GM21367 (cell line): ENCODE results near the gene PSMA4.
"Not testable (repeated sequence)": the region's sequence is repeated elsewhere in the genome, so short reads cannot be mapped to it uniquely, and the experiment has no call there.

Source experiments
- ATAC-seq: cut with Tn5 transposase; IDR thresholded peaks from one replicate; pipeline ENCODE4 v1.9.1; 2021; ENCODE audit not compliant: unreplicated experiment

Gene PSMA4

GRCh38 chr15:78540141-78540870 is at the start of gene PSMA4:
PSMA4 (plus strand) TSS chr15:78540444; CDS start chr15:78541928, 1,484 bp downstream.
- peak; percentile 74 for ATAC-seq

GRCh38 chr15:78492872-78493271 is 47.4 kb upstream of the PSMA4 start:
- ATAC-seq, result no peak

- ATAC-seq, result no peak
These were observed 38.4 kb upstream of the PSMA4 start for GRCh38 chr15:78501857-78502256.

- ATAC-seq, result no peak
These were observed 37.6 kb upstream of the PSMA4 start for GRCh38 chr15:78502641-78503040.

- peak; percentile 85 for ATAC-seq
These were observed 33.0 kb upstream of the PSMA4 start, which contains the start of gene HYKK for GRCh38 chr15:78506971-78507830. HYKK (plus strand) TSS chr15:78507577; CDS start chr15:78513089, 5,512 bp downstream.

GRCh38 chr15:78507831-78508160 is 32.4 kb upstream of the PSMA4 start:
- no peak for ATAC-seq

GRCh38 chr15:78508272-78508671 is 32.0 kb upstream of the PSMA4 start:
- no peak for ATAC-seq

GRCh38 chr15:78509726-78510312 is 30.4 kb upstream of the PSMA4 start:
- ATAC-seq, result no peak

GRCh38 chr15:78520035-78520434 is 20.2 kb upstream of the PSMA4 start:
- not testable (repeated sequence) for ATAC-seq

GRCh38 chr15:78524230-78524629 is 16.0 kb upstream of the PSMA4 start:
- no peak for ATAC-seq

- ATAC-seq, result no peak
These were observed 12.9 kb upstream of the PSMA4 start for GRCh38 chr15:78527325-78527724.

GRCh38 chr15:78533331-78533730 is 6.9 kb upstream of the PSMA4 start:
- ATAC-seq, result no peak

- ATAC-seq, result no peak
These were observed 4.1 kb upstream of the PSMA4 start for GRCh38 chr15:78536134-78536533.

GRCh38 chr15:78537266-78537905 is 2.9 kb upstream of the PSMA4 start:
- no peak for ATAC-seq

- ATAC-seq, result no peak
These were observed 1.9 kb upstream of the PSMA4 start for GRCh38 chr15:78538358-78538757.

GRCh38 chr15:78539464-78540140 is 642 bp upstream of the PSMA4 start:
- not testable (repeated sequence) for ATAC-seq

- no peak for ATAC-seq
These were observed 863 bp downstream of the PSMA4 start for GRCh38 chr15:78540871-78541743.

- no peak for ATAC-seq
These were observed 1.4 kb downstream of the PSMA4 start for GRCh38 chr15:78541744-78542034.

- no peak for ATAC-seq
These were observed 2.4 kb downstream of the PSMA4 start for GRCh38 chr15:78542647-78543046.

GRCh38 chr15:78550194-78550593 is 9.9 kb downstream of the PSMA4 start:
- no peak for ATAC-seq
